Measurements from ENCODE around the gene MEF2D. TPM values are rescaled to one million over a fixed set of nuclear protein-coding genes. Genes with fewer than 3 reads are reported as not detected.

Gene MEF2D
- total and polyA plus RNA-seq, 2 experiments from 2014 or later: 23.6 to 34.1 TPM

- H3K4me2 ChIP-seq (ENCODE audit: unreplicated experiment): no peak overlapping the region
- H3F3A ChIP-seq (ENCODE audit: insufficient read depth): no peaks in the 10 kb centered on the region
- 98% methylated on average over 4 of the region's 4 CpGs for WGBS, 2 experiments (ENCODE audit: low coverage in 1 of 2, low lambda C conversion rate in 2 of 2, missing lambda C conversion rate in 2 of 2)
- H3K36me3 ChIP-seq (ENCODE audit: low read depth): no peaks in the 10 kb centered on the region
- TF ChIP-seq EZH2phosphoT487 (IDR thresholded peaks at IDR 0.05; ENCODE audit: insufficient read depth, low read depth): no peak
- no peak for TF ChIP-seq EZH2 (IDR thresholded peaks at IDR 0.05; ENCODE audit: insufficient read depth, poor library complexity, severe bottlenecking)
- H3K27me3 ChIP-seq (replicated peaks; ENCODE audit: insufficient read depth): no peaks in the 10 kb centered on the region
- no peaks in the 10 kb centered on the region for H3K79me2 ChIP-seq (ENCODE audit: insufficient read depth)
- H3K27ac ChIP-seq: no peak overlapping the region
- H3K4me3 ChIP-seq: no peak overlapping the region
- H3K4me1 ChIP-seq (ENCODE audit: insufficient read depth): no peaks in the 10 kb centered on the region
- in situ Hi-C loops (cut with MboI): no loop called here
- no peak overlapping the region for H3K9ac ChIP-seq
- H2AFZ ChIP-seq: no peak overlapping the region
- no peaks in the 10 kb centered on the region for H3K9me3 ChIP-seq (ENCODE audit: low read depth)
- no peak for DNase-seq
- no peaks in the 10 kb centered on the region for H4K20me1 ChIP-seq (ENCODE audit: insufficient read depth)
- no peaks in the 10 kb centered on the region for H3K9me2 ChIP-seq (ENCODE audit: insufficient read depth)
Observed at GRCh38 chr1:156539818-156540355, 39.3 kb upstream of the MEF2D start.

- no peak overlapping the region for H2AFZ ChIP-seq
- TF ChIP-seq EZH2 (IDR thresholded peaks at IDR 0.05; ENCODE audit: insufficient read depth, poor library complexity, severe bottlenecking) (no peak), EZH2phosphoT487 (IDR thresholded peaks at IDR 0.05; ENCODE audit: insufficient read depth, low read depth) (no peak)
- in situ Hi-C loops (cut with MboI): no loop called here
- H3K9me3 ChIP-seq (ENCODE audit: low read depth): no peaks in the 10 kb centered on the region
- H3K36me3 ChIP-seq (ENCODE audit: low read depth): no peaks in the 10 kb centered on the region
- H3K79me2 ChIP-seq (ENCODE audit: insufficient read depth): no peaks in the 10 kb centered on the region
- 94 to 96% methylated on average over 10 of the region's 10 CpGs for WGBS, 2 experiments (ENCODE audit: low coverage in 1 of 2, low lambda C conversion rate in 2 of 2, missing lambda C conversion rate in 2 of 2)
- H3K4me3 ChIP-seq: no peak overlapping the region
- no peak overlapping the region for H3K4me2 ChIP-seq (ENCODE audit: unreplicated experiment)
- H3K27me3 ChIP-seq (replicated peaks; ENCODE audit: insufficient read depth): no peaks in the 10 kb centered on the region
- H3K9ac ChIP-seq: no peak overlapping the region
- DNase-seq: no peak
- H3K4me1 ChIP-seq (ENCODE audit: insufficient read depth): no peaks in the 10 kb centered on the region
- no peaks in the 10 kb centered on the region for H3K9me2 ChIP-seq (ENCODE audit: insufficient read depth)
- no peak overlapping the region for H3K27ac ChIP-seq
- no peaks in the 10 kb centered on the region for H3F3A ChIP-seq (ENCODE audit: insufficient read depth)
- H4K20me1 ChIP-seq (ENCODE audit: insufficient read depth): no peaks in the 10 kb centered on the region
Observed at GRCh38 chr1:156538711-156539440, 38.3 kb upstream of the MEF2D start.

- no peak for DNase-seq
- Histone ChIP-seq H3F3A (ENCODE audit: insufficient read depth) (no peaks in the 10 kb centered on the region), H3K4me2 (ENCODE audit: unreplicated experiment) (no peak overlapping the region), H3K4me1 (ENCODE audit: insufficient read depth) (no peaks in the 10 kb centered on the region), H4K20me1 (ENCODE audit: insufficient read depth) (no peaks in the 10 kb centered on the region), H3K27ac (no peak overlapping the region), H3K79me2 (ENCODE audit: insufficient read depth) (no peaks in the 10 kb centered on the region), H3K4me3 (no peak overlapping the region), H3K27me3 (replicated peaks; ENCODE audit: insufficient read depth) (no peaks in the 10 kb centered on the region), H3K9me2 (ENCODE audit: insufficient read depth) (no peaks in the 10 kb centered on the region), H3K9me3 (ENCODE audit: low read depth) (no peaks in the 10 kb centered on the region), H3K9ac (no peak overlapping the region), H2AFZ (no peak overlapping the region), H3K36me3 (ENCODE audit: low read depth) (no peaks in the 10 kb centered on the region)
- in situ Hi-C loops (cut with MboI): no loop called here
- TF ChIP-seq EZH2 (IDR thresholded peaks at IDR 0.05; ENCODE audit: insufficient read depth, poor library complexity, severe bottlenecking) (no peak), EZH2phosphoT487 (IDR thresholded peaks at IDR 0.05; ENCODE audit: insufficient read depth, low read depth) (no peak)
- WGBS, 2 experiments (ENCODE audit: low coverage in 1 of 2, low lambda C conversion rate in 2 of 2, missing lambda C conversion rate in 2 of 2): 86 to 87% methylated on average over 9 of the region's 9 CpGs
Observed at GRCh38 chr1:156537027-156537426, 36.5 kb upstream of the MEF2D start.

DNA sequence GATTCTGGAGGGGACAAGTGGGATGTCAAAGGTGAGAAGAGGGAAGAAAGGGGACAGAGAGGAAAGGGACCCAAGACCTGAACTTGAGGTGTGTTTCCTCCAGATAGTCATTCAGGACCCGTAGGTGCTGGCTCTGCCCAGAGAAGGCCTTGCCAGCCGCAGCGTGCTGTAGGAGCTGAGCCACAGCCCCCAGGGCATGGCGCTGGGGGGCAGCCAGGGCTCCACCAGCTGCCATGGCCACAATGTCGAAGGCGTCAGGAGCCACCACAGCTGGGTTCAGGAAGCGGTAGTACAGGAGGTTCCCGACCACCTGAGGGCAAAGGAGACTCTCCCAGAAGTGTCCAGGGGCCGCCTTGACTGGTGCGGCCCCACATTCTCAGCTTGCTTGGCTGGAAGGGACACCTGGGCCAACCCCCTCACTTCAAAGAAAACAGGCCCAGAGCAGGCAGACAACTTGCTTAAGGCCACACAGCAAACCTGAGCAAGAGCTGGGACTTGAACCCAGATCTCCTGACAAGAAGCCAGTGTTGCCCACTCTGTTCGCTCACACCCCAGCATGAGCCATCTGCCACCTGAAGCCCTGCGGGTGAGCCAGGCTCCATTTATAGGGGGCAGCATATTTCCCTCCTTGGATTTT, 34.0 kb upstream of the MEF2D start:
- in situ Hi-C loops (cut with MboI): no loop called here
- Histone ChIP-seq H3K36me3 (ENCODE audit: low read depth) (no peaks in the 10 kb centered on the region), H3K4me3 (no peak overlapping the region), H3F3A (ENCODE audit: insufficient read depth) (no peaks in the 10 kb centered on the region), H3K9me2 (ENCODE audit: insufficient read depth) (no peaks in the 10 kb centered on the region), H3K27ac (no peak overlapping the region), H3K4me1 (ENCODE audit: insufficient read depth) (no peaks in the 10 kb centered on the region), H3K79me2 (ENCODE audit: insufficient read depth) (no peaks in the 10 kb centered on the region), H3K9ac (no peak overlapping the region), H3K4me2 (ENCODE audit: unreplicated experiment) (no peak overlapping the region), H3K27me3 (replicated peaks; ENCODE audit: insufficient read depth) (no peaks in the 10 kb centered on the region), H2AFZ (no peak overlapping the region), H3K9me3 (ENCODE audit: low read depth) (no peaks in the 10 kb centered on the region), H4K20me1 (ENCODE audit: insufficient read depth) (no peaks in the 10 kb centered on the region)
- TF ChIP-seq EZH2phosphoT487 (IDR thresholded peaks at IDR 0.05; ENCODE audit: insufficient read depth, low read depth) (no peak), EZH2 (IDR thresholded peaks at IDR 0.05; ENCODE audit: insufficient read depth, poor library complexity, severe bottlenecking) (no peak)
- 95 to 100% methylated on average over 12 of the region's 12 CpGs for WGBS, 2 experiments (ENCODE audit: low coverage in 1 of 2, low lambda C conversion rate in 2 of 2, missing lambda C conversion rate in 2 of 2)
- DNase-seq: no peak
